Measurements from ENCODE around the gene MRPL36.

MRPL36 gene

GRCh38 chr5:1781726-1782384 lies 17.8 kb downstream of the MRPL36 start:
- DNase-seq (ENCODE audit: low spot score) = no peak

GRCh38 chr5:1781107-1781506 lies 18.5 kb downstream of the MRPL36 start:
- DNase-seq (ENCODE audit: low spot score) = no peak

GRCh38 chr5:1780614-1780930 lies 19.1 kb downstream of the MRPL36 start:
- no peak for DNase-seq (ENCODE audit: low spot score)

GRCh38 chr5:1779782-1780613 lies 19.6 kb downstream of the MRPL36 start:
- DNase-seq (ENCODE audit: low spot score) = no peak

GRCh38 chr5:1779021-1779680 lies 20.5 kb downstream of the MRPL36 start:
- no peak for DNase-seq (ENCODE audit: low spot score)

- no peak for DNase-seq (ENCODE audit: low spot score)
These were observed 21.3 kb downstream of the MRPL36 start for GRCh38 chr5:1778138-1779020.

GRCh38 chr5:1777281-1778137 lies 22.1 kb downstream of the MRPL36 start:
- DNase-seq (ENCODE audit: low spot score) = no peak

GRCh38 chr5:1776831-1777230 lies 22.8 kb downstream of the MRPL36 start:
- no peak for DNase-seq (ENCODE audit: low spot score)

GRCh38 chr5:1772634-1773033 lies 27.0 kb downstream of the MRPL36 start:
- no peak for DNase-seq (ENCODE audit: low spot score)

GRCh38 chr5:1771149-1772065 lies 28.2 kb downstream of the MRPL36 start:
- no peak for DNase-seq (ENCODE audit: low spot score)

GRCh38 chr5:1770443-1770802 lies 29.2 kb downstream of the MRPL36 start:
- DNase-seq (ENCODE audit: low spot score) = no peak

GRCh38 chr5:1769752-1770442 lies 29.7 kb downstream of the MRPL36 start:
- no peak for DNase-seq (ENCODE audit: low spot score)

GRCh38 chr5:1769017-1769640 lies 30.5 kb downstream of the MRPL36 start:
- no peak for DNase-seq (ENCODE audit: low spot score)

- DNase-seq (ENCODE audit: low spot score) = no peak
These were observed 31.2 kb downstream of the MRPL36 start for GRCh38 chr5:1768283-1769000.

GRCh38 chr5:1767524-1768282 lies 31.9 kb downstream of the MRPL36 start:
- no peak for DNase-seq (ENCODE audit: low spot score)

- DNase-seq (ENCODE audit: low spot score) = no peak
These were observed 33.8 kb downstream of the MRPL36 start for GRCh38 chr5:1765880-1766235.

GRCh38 chr5:1765141-1765879 lies 34.3 kb downstream of the MRPL36 start:
- no peak for DNase-seq (ENCODE audit: low spot score)
